NB4 (cell line): ENCODE data around the gene STX11.

ENCODE experiments used
- MYC ChIP-seq: IDR thresholded peaks from 2 replicates; pipeline ENCODE4 v1.6.1; 2011; ENCODE audit warnings: low read depth, low read length
- POLR2A ChIP-seq: IDR thresholded peaks from 2 replicates; pipeline ENCODE4 v1.6.1; 2011; ENCODE audit warnings: mild to moderate bottlenecking; ENCODE audit not compliant: insufficient read length; ENCODE audit errors: extremely low read depth
- TF ChIP-seq, protein P1 (sequence below): IDR thresholded peaks from one replicate; pipeline ENCODE4 v1.5.1; 2012; ENCODE audit warnings: low read depth, low read length

DNA sequence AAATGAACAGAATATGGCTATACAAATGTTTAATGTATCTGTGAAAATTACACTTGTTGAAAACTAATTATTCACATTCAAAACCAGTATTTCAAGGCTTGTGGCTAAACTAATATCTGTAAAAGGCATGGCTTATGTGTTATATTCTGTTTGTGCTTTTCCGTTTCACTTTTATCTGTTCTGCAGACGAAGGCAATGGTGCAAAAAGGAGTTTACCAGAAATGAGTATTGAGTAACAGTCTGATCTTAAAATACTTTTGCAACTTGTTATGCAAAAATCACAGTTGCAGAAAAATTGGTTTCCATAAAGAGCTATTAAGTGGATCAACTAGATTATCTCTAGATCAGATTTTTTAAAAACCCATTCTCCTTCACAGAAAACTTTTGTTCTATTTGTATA is 9.4 kb upstream of the STX11 start:
- TF ChIP-seq, protein P1, sequence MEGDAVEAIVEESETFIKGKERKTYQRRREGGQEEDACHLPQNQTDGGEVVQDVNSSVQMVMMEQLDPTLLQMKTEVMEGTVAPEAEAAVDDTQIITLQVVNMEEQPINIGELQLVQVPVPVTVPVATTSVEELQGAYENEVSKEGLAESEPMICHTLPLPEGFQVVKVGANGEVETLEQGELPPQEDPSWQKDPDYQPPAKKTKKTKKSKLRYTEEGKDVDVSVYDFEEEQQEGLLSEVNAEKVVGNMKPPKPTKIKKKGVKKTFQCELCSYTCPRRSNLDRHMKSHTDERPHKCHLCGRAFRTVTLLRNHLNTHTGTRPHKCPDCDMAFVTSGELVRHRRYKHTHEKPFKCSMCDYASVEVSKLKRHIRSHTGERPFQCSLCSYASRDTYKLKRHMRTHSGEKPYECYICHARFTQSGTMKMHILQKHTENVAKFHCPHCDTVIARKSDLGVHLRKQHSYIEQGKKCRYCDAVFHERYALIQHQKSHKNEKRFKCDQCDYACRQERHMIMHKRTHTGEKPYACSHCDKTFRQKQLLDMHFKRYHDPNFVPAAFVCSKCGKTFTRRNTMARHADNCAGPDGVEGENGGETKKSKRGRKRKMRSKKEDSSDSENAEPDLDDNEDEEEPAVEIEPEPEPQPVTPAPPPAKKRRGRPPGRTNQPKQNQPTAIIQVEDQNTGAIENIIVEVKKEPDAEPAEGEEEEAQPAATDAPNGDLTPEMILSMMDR, result no peak
- TF ChIP-seq POLR2A, result no peak
- no peak for TF ChIP-seq MYC
